HepG2 (cell line): Measurements from ENCODE around the gene DRAM1. TPM values are rescaled to one million over a fixed set of nuclear protein-coding genes. Genes with fewer than 3 reads are reported as not detected.

Source experiments
- ARNTL ChIP-seq: sonication (generic); formaldehyde crosslinking; IDR thresholded peaks from 2 replicates; pipeline ENCODE4 v1.4.0; 2020; ENCODE audit warnings: mild to moderate bottlenecking, missing genetic modification reagents
- CSRNP2 ChIP-seq: sonication (generic); formaldehyde crosslinking; conservative IDR thresholded peaks from 2 replicates; pipeline ENCODE4 v1.8.0; 2022; ENCODE audit warnings: low read depth, missing genetic modification reagents
- FOXJ3 ChIP-seq: sonication (generic); formaldehyde crosslinking; IDR thresholded peaks from 2 replicates; pipeline ENCODE4 v1.4.0; 2020; ENCODE audit warnings: missing genetic modification reagents, mild to moderate bottlenecking, borderline replicate concordance
- HCFC1 ChIP-seq: fragments of 150-350 bp; IDR thresholded peaks from 2 replicates; pipeline ENCODE4 v1.6.1; 2014; ENCODE audit warnings: low read depth, low read length
- IKZF1 ChIP-seq: fragments of 450-650 bp; IDR thresholded peaks from 2 replicates; pipeline ENCODE4 v1.7.1; 2016
- MXD4 ChIP-seq: IDR thresholded peaks from 2 replicates; pipeline ENCODE4 v1.6.1; 2016; ENCODE audit warnings: mild to moderate bottlenecking, missing biosample characterization, missing genetic modification reagents
- NFATC3 ChIP-seq: sonication (generic); formaldehyde crosslinking; IDR thresholded peaks from 2 replicates; pipeline ENCODE4 v1.5.1; 2020; ENCODE audit warnings: mild to moderate bottlenecking, missing genetic modification reagents
- PAXIP1 ChIP-seq: sonication (generic); formaldehyde crosslinking; conservative IDR thresholded peaks from 2 replicates; pipeline ENCODE4 v1.4.0; 2020; ENCODE audit warnings: mild to moderate bottlenecking, missing genetic modification reagents, moderate library complexity
- SP4 ChIP-seq: sonication (generic); formaldehyde crosslinking; IDR thresholded peaks from 2 replicates; pipeline ENCODE4 v1.8.1; 2023; ENCODE audit warnings: mild to moderate bottlenecking, missing genetic modification reagents
- THAP11 ChIP-seq: IDR thresholded peaks from 2 replicates; pipeline ENCODE4 v1.6.1; 2016; ENCODE audit warnings: missing biosample characterization, missing genetic modification reagents
- TRIM24 ChIP-seq: sonication (generic); formaldehyde crosslinking; IDR thresholded peaks from 2 replicates; pipeline ENCODE4 v1.8.0; 2022; ENCODE audit warnings: mild to moderate bottlenecking, missing genetic modification reagents
- ZMAT5 ChIP-seq: sonication (generic); formaldehyde crosslinking; IDR thresholded peaks from 2 replicates; pipeline ENCODE4 v1.5.0; 2020; ENCODE audit warnings: mild to moderate bottlenecking, low read depth, missing genetic modification reagents, borderline replicate concordance
- ZNF20 ChIP-seq: sonication (generic); formaldehyde crosslinking; IDR thresholded peaks from 2 replicates; pipeline ENCODE4 v1.4.0; 2020; ENCODE audit warnings: mild to moderate bottlenecking, moderate library complexity, missing genetic modification reagents
- ZNF276 ChIP-seq: sonication (generic); formaldehyde crosslinking; IDR thresholded peaks from 2 replicates; pipeline ENCODE4 v1.4.0; 2020; ENCODE audit warnings: mild to moderate bottlenecking, low read depth, missing genetic modification reagents
- ZNF280B ChIP-seq: sonication (generic); formaldehyde crosslinking; IDR thresholded peaks from 2 replicates; pipeline ENCODE4 v1.5.0; 2020; ENCODE audit warnings: missing genetic modification reagents, mild to moderate bottlenecking, borderline replicate concordance
- ZNF33B ChIP-seq: sonication (generic); formaldehyde crosslinking; IDR thresholded peaks from 2 replicates; pipeline ENCODE4 v1.5.1; 2020; ENCODE audit warnings: mild to moderate bottlenecking, missing genetic modification reagents
- ZNF430 ChIP-seq: sonication (generic); formaldehyde crosslinking; IDR thresholded peaks from 2 replicates; pipeline ENCODE4 v1.9.0; 2021; ENCODE audit warnings: mild to moderate bottlenecking, missing genetic modification reagents
- ZNF639 ChIP-seq: conservative IDR thresholded peaks from 2 replicates; pipeline ENCODE4 v1.6.1; 2018; ENCODE audit warnings: missing genetic modification reagents
- polyA plus RNA-seq, 8 experiments: library from polyadenylated mRNA; depleted of rRNA in 3 of 8; stranded (reverse) in 7 of 8; unstranded in 1 of 8; fragments of >200 nt; fragmentation: Illumina TruSeq in 4 of 8; extraction: Trizol in 4 of 8; gene quantifications; 2 replicates each; pipeline versions ENCODE4 v1.2.1 to v1.2.3, GENCODE V29; 2011 to 2016; ENCODE audit warnings: low read depth in 4 of 8, missing spikeins in 1 of 8, mixed read lengths in 1 of 8; ENCODE audit not compliant: insufficient read depth in 1 of 8
- total RNA-seq, 5 experiments: library from RNA; depleted of rRNA; stranded (reverse); fragments of >200 nt; fragmentation: Illumina TruSeq; extraction: Trizol; gene quantifications; 2 replicates each; pipeline ENCODE4 v1.2.3, GENCODE V29; 2016; ENCODE audit warnings: low read depth in 1 of 5

The DRAM1 gene
- total and polyA plus RNA-seq, 2 of the 13 experiments (the other 11 are each of a cell fraction or from before 2014, with no cell fraction given), result 20.9 to 32.6 TPM

- TF ChIP-seq ZNF430 (CRISPR knock-in tag), result peak; percentile 89
- TF ChIP-seq HCFC1, result no peak
- peak; percentile 58 for TF ChIP-seq PAXIP1 (CRISPR knock-in tag)
- no peak for TF ChIP-seq IKZF1
- TF ChIP-seq ZNF20 (CRISPR knock-in tag), result no peak
- TF ChIP-seq ZNF280B (CRISPR knock-in tag), result peak; percentile 85; the same call in 1 of the 2 replicates
- 0 out of 2 replicates have a peak, but pooled peaks have one; percentile 79 for TF ChIP-seq NFATC3 (CRISPR knock-in tag)
- TF ChIP-seq MXD4, result peak; percentile 65; the same call in 1 of the 2 replicates
- TF ChIP-seq TRIM24 (CRISPR knock-in tag), result no peak
- 0 out of 2 replicates have a peak, but pooled peaks have one; percentile 34 for TF ChIP-seq FOXJ3
- no peak for TF ChIP-seq ZMAT5
- TF ChIP-seq ARNTL (CRISPR knock-in tag), result peak; percentile 68
- TF ChIP-seq CSRNP2, result no peak
- TF ChIP-seq ZNF639, result peak; percentile 88
- peak; percentile 62; the same call in 1 of the 2 replicates for TF ChIP-seq SP4 (CRISPR knock-in tag)
- no peak for TF ChIP-seq ZNF276
- TF ChIP-seq ZNF33B, result peak; percentile 55; the same call in 1 of the 2 replicates
- peak; percentile 40; the same call in 1 of the 2 replicates for TF ChIP-seq THAP11 (CRISPR knock-in tag)
These were observed at the start of gene DRAM1 (continued) for GRCh38 chr12:101876861-101877805.
